ENCODE results near the gene AIFM2.
"Not testable (repeated sequence)": the region's sequence is repeated elsewhere in the genome, so short reads cannot be mapped to it uniquely, and the experiment has no call there.

The AIFM2 gene

DNA sequence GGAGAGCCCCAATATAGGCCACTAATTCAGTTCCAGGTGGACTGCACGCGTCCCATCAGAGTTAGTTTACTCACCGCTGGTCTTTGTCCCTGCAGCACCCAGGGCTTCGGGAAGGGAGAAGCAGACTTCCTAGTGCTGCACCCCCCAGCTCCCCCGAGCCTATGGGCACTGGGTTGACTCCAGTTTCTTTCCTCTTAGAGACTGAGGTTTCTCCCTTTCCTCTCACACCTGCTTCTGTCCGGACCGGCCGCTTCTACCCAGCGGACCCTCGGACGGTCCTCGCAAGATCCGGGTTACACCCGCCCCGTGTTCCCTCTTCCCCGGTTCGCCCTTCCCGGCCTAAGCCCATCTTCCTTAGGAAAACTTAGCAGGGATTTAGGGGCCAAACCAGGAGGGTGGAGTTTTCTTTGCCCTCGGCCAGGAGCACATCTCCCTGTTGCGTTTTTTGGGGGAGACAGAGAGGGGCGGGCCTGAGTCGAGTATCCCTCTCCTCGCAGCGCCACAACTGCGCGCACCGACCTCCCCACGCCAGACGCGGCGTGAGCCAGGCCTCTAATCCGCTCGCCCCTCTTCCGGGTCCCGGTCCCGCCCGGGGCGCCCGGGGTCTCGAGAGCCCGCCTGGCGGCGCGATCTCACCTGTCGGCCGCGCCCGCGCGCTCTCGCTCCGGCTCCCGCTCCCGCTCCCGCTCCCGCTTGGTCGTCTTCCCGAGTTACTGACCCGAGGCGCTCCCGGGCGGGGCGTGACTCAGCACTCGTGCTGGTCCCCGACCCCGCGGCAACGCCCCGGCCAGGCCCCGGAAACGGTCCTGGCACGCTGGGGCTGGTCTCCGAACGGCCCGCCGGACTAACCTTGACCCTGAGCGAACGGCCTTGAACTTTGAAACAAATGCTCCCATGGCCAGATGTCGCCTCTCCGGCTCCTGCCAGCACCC, at the start of gene AIFM2:
Gene AIFM2 (minus strand): TSS at position 728 of the 932 bp plus-strand sequence. CDS start 8,741 bp downstream, outside the sequence.
- DNase-seq (ENCODE audit: low read depth in 2 of 2) = no peak

GRCh38 chr10:70179209-70179608, 46.6 kb upstream of the AIFM2 start:
- not testable (repeated sequence) for DNase-seq (ENCODE audit: low read depth in 2 of 2)

DNA sequence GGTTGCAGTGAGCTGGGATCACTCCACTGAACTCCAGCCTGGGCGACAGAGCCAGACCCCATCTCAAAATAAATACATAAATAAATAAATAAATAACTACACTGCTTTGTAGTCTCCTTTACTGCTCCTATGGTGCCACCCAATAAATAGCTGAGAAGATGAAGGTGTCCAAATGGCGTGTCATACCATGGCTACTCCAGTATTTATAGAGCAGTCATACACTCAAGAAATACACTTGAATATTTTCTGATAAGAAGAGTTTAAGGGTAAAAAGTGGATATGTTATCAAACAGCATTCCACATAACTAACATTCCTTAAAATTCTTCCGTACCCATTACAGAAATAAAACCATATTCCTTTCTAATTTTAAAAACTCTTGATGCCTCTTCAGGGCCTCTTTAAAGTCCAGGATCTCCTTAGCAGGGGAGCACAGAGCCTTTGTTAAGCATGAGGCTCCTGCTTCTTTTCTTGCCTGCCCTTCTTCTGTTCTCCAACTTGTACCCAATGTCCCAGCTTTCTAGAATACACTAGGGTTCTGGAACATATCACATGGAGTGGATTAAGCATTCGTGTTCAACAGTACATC, 45.6 kb upstream of the AIFM2 start:
- no peak for DNase-seq (ENCODE audit: low read depth in 2 of 2)

DNA sequence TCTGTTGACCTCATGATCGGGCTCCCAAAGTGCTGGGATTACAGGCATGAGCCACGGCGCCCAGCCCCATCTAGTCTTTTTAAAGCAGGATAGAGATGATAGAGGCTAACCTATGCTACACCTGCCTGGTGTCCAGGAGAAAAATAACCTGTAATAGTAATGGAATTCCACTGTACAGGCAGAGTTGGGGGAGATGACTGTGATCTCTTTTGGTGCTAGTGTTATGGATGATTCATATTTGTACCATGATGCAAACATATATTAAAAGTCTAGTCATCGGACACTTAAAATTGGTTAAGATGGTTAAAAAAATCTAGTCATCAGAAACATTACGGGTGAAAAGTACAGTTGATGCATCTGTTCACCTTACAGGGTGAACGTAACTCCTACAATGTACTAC, 43.8 kb upstream of the AIFM2 start:
- DNase-seq (ENCODE audit: low read depth in 2 of 2) = no peak

- DNase-seq (ENCODE audit: low read depth in 2 of 2) = no peak
Observed at GRCh38 chr10:70175516-70175915, 42.9 kb upstream of the AIFM2 start.

- no peak for DNase-seq (ENCODE audit: low read depth in 2 of 2)
Observed at GRCh38 chr10:70174058-70174741, 41.6 kb upstream of the AIFM2 start.

DNA sequence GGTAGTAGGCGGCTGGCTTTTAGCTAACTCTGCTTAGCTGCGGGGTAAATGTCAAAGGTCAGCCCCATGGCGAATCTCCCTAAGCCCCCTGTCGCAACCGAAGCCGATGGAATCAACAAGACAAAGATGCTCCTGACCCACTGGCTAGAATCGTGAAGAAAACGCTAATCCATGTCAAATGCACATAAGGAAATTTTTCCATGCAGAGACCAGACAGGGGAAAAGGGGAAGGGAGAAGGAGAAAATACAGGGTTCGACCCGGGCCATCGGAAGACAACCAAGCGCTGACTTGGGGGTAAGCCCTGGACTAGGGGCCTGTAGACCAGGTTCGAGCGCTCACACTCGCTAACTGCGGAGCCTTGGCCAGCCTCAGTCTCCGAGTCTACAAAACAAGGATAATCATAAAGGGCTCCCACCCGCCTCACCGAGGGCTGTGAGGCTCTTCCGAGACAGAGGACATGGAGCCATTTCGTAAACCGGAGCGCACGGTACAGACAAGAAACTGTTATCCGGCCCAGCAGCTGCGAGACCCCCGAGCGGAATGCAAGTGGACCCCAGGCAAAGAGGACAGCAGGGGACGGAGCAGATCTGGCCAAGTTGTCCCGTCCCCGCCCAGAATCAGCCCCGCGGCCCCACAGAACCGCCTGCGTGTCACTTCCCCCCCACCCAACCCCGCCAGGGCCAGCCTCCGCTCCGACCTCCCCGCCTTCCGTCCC, 37.2 kb upstream of the AIFM2 start:
- DNase-seq (ENCODE audit: low read depth in 2 of 2) = no peak

- DNase-seq (ENCODE audit: low read depth in 2 of 2) = no peak
Observed at GRCh38 chr10:70169011-70169410, 36.4 kb upstream of the AIFM2 start.

DNA sequence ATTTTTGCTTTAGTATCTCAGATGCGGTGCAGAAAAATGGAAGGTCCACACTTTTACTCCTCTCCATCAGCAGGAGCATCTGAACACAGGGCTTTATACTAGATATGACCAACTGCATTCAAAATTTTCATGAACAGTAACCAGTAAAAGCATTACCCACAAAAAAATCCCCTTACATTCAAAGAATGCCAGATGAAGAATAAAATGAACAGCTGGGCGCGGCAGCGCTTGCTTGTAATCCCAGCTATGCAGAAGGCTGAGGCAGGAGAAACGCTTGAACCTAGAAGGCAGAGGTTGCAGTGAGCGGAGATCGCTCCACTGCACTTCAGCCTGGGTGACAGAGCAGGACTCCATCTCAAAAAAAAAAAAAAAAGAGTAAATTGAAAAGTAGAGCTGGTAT, 34.6 kb upstream of the AIFM2 start:
- DNase-seq (ENCODE audit: low read depth in 2 of 2) = no peak

GRCh38 chr10:70166394-70166793, 33.8 kb upstream of the AIFM2 start:
- DNase-seq (ENCODE audit: low read depth in 2 of 2) = no peak

DNA sequence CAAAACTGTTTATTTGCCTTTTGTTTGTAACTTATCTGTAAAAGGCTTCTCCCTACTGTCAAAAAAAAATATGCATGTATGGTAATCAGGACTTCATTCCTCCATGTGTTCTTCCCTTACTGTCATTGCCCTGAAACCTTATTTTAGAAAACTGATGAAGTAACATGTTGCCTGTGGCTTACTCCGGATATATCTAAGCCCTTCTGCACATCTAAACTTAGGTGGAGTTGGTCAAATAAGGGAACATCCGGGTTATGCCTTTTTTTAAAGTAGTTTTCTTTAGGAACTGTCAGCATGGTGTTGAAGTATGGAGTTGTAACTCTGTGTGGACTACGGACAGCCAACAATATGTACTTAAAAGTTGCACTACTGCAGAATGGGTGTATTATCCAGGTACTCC, 31.5 kb upstream of the AIFM2 start:
- no peak for DNase-seq (ENCODE audit: low read depth in 2 of 2)

- DNase-seq (ENCODE audit: low read depth in 2 of 2) = no peak
Observed at GRCh38 chr10:70163448-70163847, 30.8 kb upstream of the AIFM2 start.

DNA sequence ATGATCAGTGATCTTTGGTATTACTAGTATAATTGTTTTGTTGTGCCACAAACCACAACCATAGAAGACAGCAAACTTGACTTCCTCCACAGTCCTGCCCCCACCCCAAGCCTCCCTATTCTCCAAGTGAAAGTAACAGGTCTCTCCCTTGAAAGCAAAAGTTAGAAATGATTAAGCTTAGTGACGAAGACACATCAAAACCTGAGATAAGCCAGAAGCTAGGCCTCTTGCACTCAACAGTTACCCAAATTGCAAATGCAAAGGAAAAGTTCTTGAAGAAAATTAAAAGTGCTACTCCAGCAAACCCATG, 30.2 kb upstream of the AIFM2 start:
- no peak for DNase-seq (ENCODE audit: low read depth in 2 of 2)

GRCh38 chr10:70162151-70162891, 29.7 kb upstream of the AIFM2 start:
- no peak for DNase-seq (ENCODE audit: low read depth in 2 of 2)

DNA sequence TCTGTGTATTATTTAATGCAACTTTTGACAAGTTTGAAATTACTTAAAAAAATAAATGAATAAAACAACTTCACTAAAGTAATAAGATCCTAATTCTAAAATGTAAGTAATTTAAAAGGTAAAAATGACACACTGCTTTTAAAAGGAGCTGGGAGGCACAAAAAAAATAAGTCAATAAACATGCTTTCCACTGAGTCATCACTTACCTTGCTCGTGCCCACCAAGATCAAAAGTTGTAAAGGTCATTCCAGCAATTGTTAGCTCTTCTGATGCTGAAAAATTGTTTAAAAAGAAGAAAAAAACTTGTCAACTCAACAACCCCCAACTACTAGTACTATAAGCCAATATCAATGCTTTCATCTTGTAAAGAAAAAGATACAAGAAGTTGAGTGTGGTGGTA, 28.2 kb upstream of the AIFM2 start:
- DNase-seq (ENCODE audit: low read depth in 2 of 2) = no peak

DNA sequence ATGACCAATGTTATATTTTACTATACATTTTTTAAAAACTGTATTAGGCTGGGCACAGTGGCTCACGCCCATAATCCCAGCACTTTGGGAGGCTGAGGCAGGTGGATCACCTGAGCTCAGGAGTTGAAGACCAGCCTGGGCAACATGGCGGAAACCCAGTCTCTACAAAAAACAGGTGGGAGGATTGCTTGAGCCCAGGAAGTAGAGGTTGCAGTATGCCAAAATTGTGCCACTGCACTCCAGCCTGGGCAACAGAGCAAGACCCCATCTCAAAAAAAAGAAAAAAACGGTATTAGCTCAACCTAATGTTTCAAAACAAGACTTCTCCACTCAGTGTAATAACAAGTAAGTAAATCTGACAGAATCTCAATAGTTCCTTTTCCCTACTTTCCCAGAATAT, 26.7 kb upstream of the AIFM2 start:
- not testable (repeated sequence) for DNase-seq (ENCODE audit: low read depth in 2 of 2)

DNA sequence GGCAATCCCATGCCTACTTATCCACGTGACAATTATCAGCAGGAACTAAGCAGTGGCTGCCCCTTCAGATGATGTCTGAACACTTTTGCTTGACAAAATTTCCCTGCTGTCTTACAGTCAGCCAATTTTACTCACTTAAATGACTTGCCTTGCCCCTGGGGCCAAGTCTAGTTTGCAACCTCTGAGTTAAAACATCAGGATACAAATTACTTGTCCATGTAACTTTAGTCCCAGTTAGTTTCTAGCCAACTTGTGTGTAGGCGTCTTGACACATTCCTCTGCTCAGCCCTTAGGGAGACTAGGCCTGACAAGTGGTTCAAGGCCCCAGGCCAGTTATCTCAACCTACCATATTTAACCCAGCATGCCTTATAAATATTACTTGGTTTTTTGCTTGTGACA, 25.5 kb upstream of the AIFM2 start:
- no peak for DNase-seq (ENCODE audit: low read depth in 2 of 2)

- no peak for DNase-seq (ENCODE audit: low read depth in 2 of 2)
Observed at GRCh38 chr10:70155255-70155838, 22.7 kb upstream of the AIFM2 start.

- DNase-seq (ENCODE audit: low read depth in 2 of 2) = no peak
Observed at GRCh38 chr10:70148516-70148915, 15.9 kb upstream of the AIFM2 start.

DNA sequence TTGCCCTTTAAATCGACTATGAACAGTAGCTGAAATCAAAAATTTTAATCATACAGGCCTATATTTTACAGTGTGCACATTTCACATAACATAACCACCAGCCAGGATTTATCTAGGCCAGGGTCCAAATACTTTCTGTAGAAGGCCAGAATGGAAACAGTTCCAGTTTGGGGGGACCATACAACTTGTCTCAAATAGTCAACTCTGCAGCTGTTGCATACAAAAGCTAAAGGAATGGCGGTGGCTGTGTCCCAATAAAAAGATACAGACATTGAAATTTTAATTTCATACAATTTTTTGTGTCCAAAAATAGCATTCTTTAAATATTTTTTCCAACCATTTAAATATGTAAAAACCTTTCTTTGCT, 14.6 kb upstream of the AIFM2 start:
- no peak for DNase-seq (ENCODE audit: low read depth in 2 of 2)
